ENCODE results near the gene DOCK1.

The DOCK1 gene

DNA sequence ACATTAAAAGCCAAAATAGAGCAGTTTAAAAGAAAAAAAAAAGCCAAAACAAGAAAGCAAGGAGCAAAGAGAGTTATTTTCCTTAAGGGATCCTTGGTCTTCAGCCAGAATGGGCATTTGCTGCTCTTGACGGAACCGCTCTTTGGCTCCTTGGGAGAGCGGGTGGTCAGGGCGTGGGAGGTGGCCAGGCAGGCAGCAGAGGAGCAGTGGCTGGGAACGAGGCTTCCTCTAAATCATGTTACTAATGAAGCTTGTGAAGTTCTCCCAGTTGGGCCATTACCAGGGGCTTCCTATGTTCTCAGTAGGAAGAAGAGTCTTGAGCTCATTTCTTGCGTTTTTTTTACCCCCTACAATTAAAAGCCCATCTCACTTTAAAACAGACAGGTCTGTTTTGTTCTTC is 116.6 kb downstream of the DOCK1 start:
- Histone ChIP-seq H3K36me3 (ENCODE audit: insufficient read depth, low read length) (peaks cover 2% of the 10 kb centered on the region; the same call in 1 of the 2 replicates), H3K9ac (ENCODE audit: low read depth, low read length) (no peak overlapping the region), H3K9me3 (ENCODE audit: control insufficient read depth, insufficient read depth, low read length) (no peaks in the 10 kb centered on the region), H3K4me1 (ENCODE audit: insufficient read depth, low read length) (no peaks in the 10 kb centered on the region)

- no peak overlapping the region for H3K9ac ChIP-seq (ENCODE audit: low read depth, low read length)
- peaks cover 3% of the 10 kb centered on the region; the same call in 1 of the 2 replicates for H3K36me3 ChIP-seq (ENCODE audit: insufficient read depth, low read length)
- H3K9me3 ChIP-seq (ENCODE audit: control insufficient read depth, insufficient read depth, low read length), result no peaks in the 10 kb centered on the region
- no peaks in the 10 kb centered on the region for H3K4me1 ChIP-seq (ENCODE audit: insufficient read depth, low read length)
Observed at GRCh38 chr10:127024685-127025435, 119.6 kb downstream of the DOCK1 start.

- no peaks in the 10 kb centered on the region for H3K9me3 ChIP-seq (ENCODE audit: control insufficient read depth, insufficient read depth, low read length)
- H3K4me1 ChIP-seq (ENCODE audit: insufficient read depth, low read length), result no peaks in the 10 kb centered on the region
- H3K36me3 ChIP-seq (ENCODE audit: insufficient read depth, low read length), result peaks cover 7% of the 10 kb centered on the region
- no peak overlapping the region for H3K9ac ChIP-seq (ENCODE audit: low read depth, low read length)
Observed at GRCh38 chr10:127027786-127028185, 122.6 kb downstream of the DOCK1 start.

GRCh38 chr10:127028556-127028955 is 123.3 kb downstream of the DOCK1 start:
- Histone ChIP-seq H3K4me1 (ENCODE audit: insufficient read depth, low read length) (no peaks in the 10 kb centered on the region), H3K36me3 (ENCODE audit: insufficient read depth, low read length) (peaks cover 7% of the 10 kb centered on the region), H3K9ac (ENCODE audit: low read depth, low read length) (no peak overlapping the region)

GRCh38 chr10:127029061-127029460 is 123.8 kb downstream of the DOCK1 start:
- peaks cover 7% of the 10 kb centered on the region for H3K36me3 ChIP-seq (ENCODE audit: insufficient read depth, low read length)
- no peaks in the 10 kb centered on the region for H3K9me3 ChIP-seq (ENCODE audit: control insufficient read depth, insufficient read depth, low read length)
- H3K4me1 ChIP-seq (ENCODE audit: insufficient read depth, low read length), result no peaks in the 10 kb centered on the region
- H3K9ac ChIP-seq (ENCODE audit: low read depth, low read length), result no peak overlapping the region

More at GRCh38 chr10:127028556-127028955, 123.3 kb downstream of the DOCK1 start:
- H3K9me3 ChIP-seq (ENCODE audit: control insufficient read depth, insufficient read depth, low read length), result no peaks in the 10 kb centered on the region

GRCh38 chr10:127033216-127034033 is 128.2 kb downstream of the DOCK1 start:
- no peak overlapping the region for H3K9ac ChIP-seq (ENCODE audit: low read depth, low read length)
- no peaks in the 10 kb centered on the region for H3K4me1 ChIP-seq (ENCODE audit: insufficient read depth, low read length)
- no peaks in the 10 kb centered on the region for H3K9me3 ChIP-seq (ENCODE audit: control insufficient read depth, insufficient read depth, low read length)
- H3K36me3 ChIP-seq (ENCODE audit: insufficient read depth, low read length), result peaks cover 7% of the 10 kb centered on the region

- Histone ChIP-seq H3K9ac (ENCODE audit: low read depth, low read length) (no peak overlapping the region), H3K4me1 (ENCODE audit: insufficient read depth, low read length) (no peaks in the 10 kb centered on the region), H3K36me3 (ENCODE audit: insufficient read depth, low read length) (peaks cover 7% of the 10 kb centered on the region)
Observed at GRCh38 chr10:127034034-127034633, 128.9 kb downstream of the DOCK1 start.

DNA sequence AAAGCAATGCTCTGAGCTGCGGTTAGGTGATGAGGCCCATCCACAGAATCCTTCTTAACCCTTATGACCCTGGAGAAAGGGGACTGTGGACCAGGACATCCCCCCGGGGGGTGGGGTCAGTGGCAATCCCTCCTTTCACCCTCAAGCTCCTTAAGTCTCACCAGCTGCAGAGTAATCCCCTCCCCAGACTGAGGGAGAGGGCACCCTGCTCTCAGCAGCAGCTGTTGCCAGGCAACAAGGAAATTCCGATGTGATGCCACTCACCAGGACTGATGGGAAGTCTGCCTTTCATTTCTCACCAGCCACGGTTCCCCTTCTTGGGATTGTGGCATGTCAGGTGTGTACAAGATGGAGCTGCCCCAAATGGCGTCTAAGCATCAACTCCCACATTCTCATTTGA is 129.6 kb downstream of the DOCK1 start:
- no peaks in the 10 kb centered on the region for H3K9me3 ChIP-seq (ENCODE audit: control insufficient read depth, insufficient read depth, low read length)
- no peaks in the 10 kb centered on the region for H3K4me1 ChIP-seq (ENCODE audit: insufficient read depth, low read length)
- peaks cover 7% of the 10 kb centered on the region for H3K36me3 ChIP-seq (ENCODE audit: insufficient read depth, low read length)
- H3K9ac ChIP-seq (ENCODE audit: low read depth, low read length), result no peak overlapping the region

More at GRCh38 chr10:127034034-127034633, 128.9 kb downstream of the DOCK1 start:
- no peaks in the 10 kb centered on the region for H3K9me3 ChIP-seq (ENCODE audit: control insufficient read depth, insufficient read depth, low read length)

- no peaks in the 10 kb centered on the region for H3K9me3 ChIP-seq (ENCODE audit: control insufficient read depth, insufficient read depth, low read length)
- H3K4me1 ChIP-seq (ENCODE audit: insufficient read depth, low read length), result no peaks in the 10 kb centered on the region
- peaks cover 7% of the 10 kb centered on the region for H3K36me3 ChIP-seq (ENCODE audit: insufficient read depth, low read length)
- H3K9ac ChIP-seq (ENCODE audit: low read depth, low read length), result no peak overlapping the region
Observed at GRCh38 chr10:127035827-127036226, 130.6 kb downstream of the DOCK1 start.

GRCh38 chr10:127036987-127037386 is 131.8 kb downstream of the DOCK1 start:
- Histone ChIP-seq H3K9ac (ENCODE audit: low read depth, low read length) (no peak overlapping the region), H3K9me3 (ENCODE audit: control insufficient read depth, insufficient read depth, low read length) (no peaks in the 10 kb centered on the region), H3K4me1 (ENCODE audit: insufficient read depth, low read length) (no peaks in the 10 kb centered on the region), H3K36me3 (ENCODE audit: insufficient read depth, low read length) (peaks cover 7% of the 10 kb centered on the region)

DNA sequence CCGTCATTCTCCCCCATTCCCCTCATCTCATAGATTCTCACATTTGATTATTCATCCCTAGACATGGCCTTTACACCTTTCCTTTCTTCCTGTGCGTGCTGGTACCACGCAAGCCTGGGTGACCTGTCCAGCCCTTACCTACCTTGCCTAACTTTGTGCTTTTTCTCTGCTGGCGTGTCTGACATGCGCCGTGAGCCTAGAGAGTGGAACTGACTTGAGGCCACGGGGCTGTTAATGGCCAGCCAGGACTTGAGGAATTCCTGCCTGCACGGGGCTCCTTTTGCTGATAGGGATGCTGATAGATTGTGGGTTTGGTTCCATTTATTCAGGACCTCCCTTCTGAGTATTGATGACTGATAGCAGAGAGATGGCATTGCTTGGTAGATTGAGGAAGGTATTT is 134.2 kb downstream of the DOCK1 start:
- Histone ChIP-seq H3K36me3 (ENCODE audit: insufficient read depth, low read length) (peaks cover 3% of the 10 kb centered on the region; the same call in 1 of the 2 replicates), H3K4me1 (ENCODE audit: insufficient read depth, low read length) (no peaks in the 10 kb centered on the region), H3K9me3 (ENCODE audit: control insufficient read depth, insufficient read depth, low read length) (no peaks in the 10 kb centered on the region), H3K9ac (ENCODE audit: low read depth, low read length) (no peak overlapping the region)

- Histone ChIP-seq H3K9ac (ENCODE audit: low read depth, low read length) (no peak overlapping the region), H3K9me3 (ENCODE audit: control insufficient read depth, insufficient read depth, low read length) (no peaks in the 10 kb centered on the region), H3K4me1 (ENCODE audit: insufficient read depth, low read length) (no peaks in the 10 kb centered on the region), H3K36me3 (ENCODE audit: insufficient read depth, low read length) (no peaks in the 10 kb centered on the region)
Observed at GRCh38 chr10:127040756-127041155, 135.5 kb downstream of the DOCK1 start.

DNA sequence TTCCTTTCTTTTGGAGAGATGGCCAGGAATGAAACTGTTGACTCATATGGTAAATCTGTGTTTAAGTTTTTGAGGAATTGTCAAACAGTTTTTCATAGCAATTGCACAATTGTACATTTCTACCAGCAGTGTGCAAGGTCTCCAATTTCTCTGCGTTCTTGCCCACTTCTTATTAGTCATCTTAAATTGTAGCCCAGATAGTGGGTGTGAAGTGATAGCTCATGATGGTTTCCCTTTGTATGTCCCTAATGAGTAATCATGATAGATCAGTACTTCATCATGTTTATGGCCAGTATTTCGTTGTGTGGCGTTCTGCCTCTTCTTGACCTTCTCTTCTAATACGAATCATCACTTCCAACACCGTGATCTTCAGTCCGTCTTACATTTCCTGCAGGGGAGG is 136.3 kb downstream of the DOCK1 start:
- Histone ChIP-seq H3K9ac (ENCODE audit: low read depth, low read length) (no peak overlapping the region), H3K9me3 (ENCODE audit: control insufficient read depth, insufficient read depth, low read length) (no peaks in the 10 kb centered on the region), H3K36me3 (ENCODE audit: insufficient read depth, low read length) (no peaks in the 10 kb centered on the region), H3K4me1 (ENCODE audit: insufficient read depth, low read length) (no peaks in the 10 kb centered on the region)

GRCh38 chr10:127043301-127043700 is 138.1 kb downstream of the DOCK1 start:
- Histone ChIP-seq H3K36me3 (ENCODE audit: insufficient read depth, low read length) (no peaks in the 10 kb centered on the region), H3K9me3 (ENCODE audit: control insufficient read depth, insufficient read depth, low read length) (no peaks in the 10 kb centered on the region), H3K4me1 (ENCODE audit: insufficient read depth, low read length) (no peaks in the 10 kb centered on the region)

More at GRCh38 chr10:127043301-127043700, 138.1 kb downstream of the DOCK1 start:
- H3K9ac ChIP-seq (ENCODE audit: low read depth, low read length), result no peak overlapping the region
